ENCODE results near the gene TMEM235. TPM values are rescaled to one million over a fixed set of nuclear protein-coding genes. Genes with fewer than 3 reads are reported as not detected.

The TMEM235 gene
- total RNA-seq, 4 donors from 2014 or later: not detected

DNA sequence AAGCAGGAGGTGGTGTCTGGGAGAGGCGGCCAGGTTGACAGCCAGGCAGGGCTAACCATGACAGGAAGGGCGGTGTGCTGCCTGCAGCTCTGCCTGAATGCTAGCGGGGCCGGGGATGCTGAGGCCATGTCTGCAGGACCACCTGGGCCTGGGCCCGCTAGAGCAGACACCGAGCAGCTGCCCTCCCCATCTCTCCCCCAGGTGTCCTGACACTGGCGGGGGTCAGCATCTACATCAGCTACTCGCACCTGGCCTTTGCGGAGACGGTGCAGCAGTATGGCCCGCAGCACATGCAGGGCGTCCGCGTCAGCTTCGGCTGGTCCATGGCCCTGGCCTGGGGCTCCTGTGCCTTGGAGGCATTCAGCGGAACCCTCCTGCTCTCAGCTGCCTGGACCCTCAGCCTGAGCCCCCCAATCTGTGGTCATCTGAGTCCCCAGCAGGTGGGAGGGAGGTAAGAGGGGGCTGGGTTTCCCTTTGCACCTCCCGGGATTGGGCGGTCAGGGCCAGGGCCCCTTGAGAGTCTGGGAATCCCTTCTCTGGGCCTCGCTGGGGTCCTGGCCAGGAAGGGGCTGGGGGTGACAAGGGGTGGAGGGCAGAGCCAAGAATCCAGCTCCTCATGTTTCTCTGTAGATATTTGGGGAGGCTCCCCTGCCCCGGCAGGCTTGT lies 7.5 kb downstream of the TMEM235 start:
- intact Hi-C loops (cut with DNase I): no loop called here
- no peak for DNase-seq
- 65 to 81% methylated on average over 6 to 8 of the region's 20 CpGs for WGBS, 2 donors

DNA sequence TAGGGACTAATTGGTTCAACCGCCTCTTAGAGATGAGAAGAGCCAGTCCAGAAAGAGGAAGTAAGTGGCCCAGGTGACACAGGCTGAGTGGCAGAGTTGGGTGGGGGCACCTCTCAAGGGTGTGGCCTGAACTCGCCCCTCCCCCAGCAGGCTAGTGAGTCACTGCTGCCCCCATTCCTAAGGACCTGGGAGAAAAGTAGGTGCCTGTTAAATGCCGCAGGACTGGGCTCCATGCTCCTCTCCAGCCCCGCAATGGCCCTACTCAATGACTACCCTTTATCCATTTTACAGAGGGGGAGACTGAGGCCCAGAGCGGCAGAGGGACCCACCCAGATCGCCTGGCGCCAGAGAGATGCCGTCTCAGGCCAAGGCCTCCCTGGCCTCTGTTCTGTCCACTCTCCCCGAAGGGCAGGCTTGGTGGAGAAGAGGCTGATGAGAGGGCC lies 8.1 kb downstream of the TMEM235 start:
- Histone ChIP-seq H3K27ac (no peak overlapping the region), H3K27me3 (no peaks in the 10 kb centered on the region), H3K4me1 (no peaks in the 10 kb centered on the region), H3K36me3 (no peaks in the 10 kb centered on the region), H3K4me3 (replicated peaks in 1 of 3) (no peak overlapping the region), H3K9me3 (no peaks in the 10 kb centered on the region)
- intact Hi-C loops (cut with DNase I): no loop called here
- no peak for DNase-seq
- 95 to 97% methylated on average over 7 to 9 of the region's 9 CpGs for WGBS, 2 donors
- TF ChIP-seq, protein P1, sequence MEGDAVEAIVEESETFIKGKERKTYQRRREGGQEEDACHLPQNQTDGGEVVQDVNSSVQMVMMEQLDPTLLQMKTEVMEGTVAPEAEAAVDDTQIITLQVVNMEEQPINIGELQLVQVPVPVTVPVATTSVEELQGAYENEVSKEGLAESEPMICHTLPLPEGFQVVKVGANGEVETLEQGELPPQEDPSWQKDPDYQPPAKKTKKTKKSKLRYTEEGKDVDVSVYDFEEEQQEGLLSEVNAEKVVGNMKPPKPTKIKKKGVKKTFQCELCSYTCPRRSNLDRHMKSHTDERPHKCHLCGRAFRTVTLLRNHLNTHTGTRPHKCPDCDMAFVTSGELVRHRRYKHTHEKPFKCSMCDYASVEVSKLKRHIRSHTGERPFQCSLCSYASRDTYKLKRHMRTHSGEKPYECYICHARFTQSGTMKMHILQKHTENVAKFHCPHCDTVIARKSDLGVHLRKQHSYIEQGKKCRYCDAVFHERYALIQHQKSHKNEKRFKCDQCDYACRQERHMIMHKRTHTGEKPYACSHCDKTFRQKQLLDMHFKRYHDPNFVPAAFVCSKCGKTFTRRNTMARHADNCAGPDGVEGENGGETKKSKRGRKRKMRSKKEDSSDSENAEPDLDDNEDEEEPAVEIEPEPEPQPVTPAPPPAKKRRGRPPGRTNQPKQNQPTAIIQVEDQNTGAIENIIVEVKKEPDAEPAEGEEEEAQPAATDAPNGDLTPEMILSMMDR (IDR thresholded peaks at IDR 0.05): no peak

More for the DNA sequence above, 7.5 kb downstream of the TMEM235 start:
- Histone ChIP-seq H3K4me1 (no peaks in the 10 kb centered on the region), H3K4me3 (replicated peaks in 1 of 3) (no peak overlapping the region), H3K36me3 (no peaks in the 10 kb centered on the region), H3K9me3 (no peaks in the 10 kb centered on the region), H3K27me3 (no peaks in the 10 kb centered on the region), H3K27ac (no peak overlapping the region)
- TF ChIP-seq, protein P1 (IDR thresholded peaks at IDR 0.05): no peak
- TF ChIP-seq POLR2A (IDR thresholded peaks at IDR 0.05): no peak

DNA sequence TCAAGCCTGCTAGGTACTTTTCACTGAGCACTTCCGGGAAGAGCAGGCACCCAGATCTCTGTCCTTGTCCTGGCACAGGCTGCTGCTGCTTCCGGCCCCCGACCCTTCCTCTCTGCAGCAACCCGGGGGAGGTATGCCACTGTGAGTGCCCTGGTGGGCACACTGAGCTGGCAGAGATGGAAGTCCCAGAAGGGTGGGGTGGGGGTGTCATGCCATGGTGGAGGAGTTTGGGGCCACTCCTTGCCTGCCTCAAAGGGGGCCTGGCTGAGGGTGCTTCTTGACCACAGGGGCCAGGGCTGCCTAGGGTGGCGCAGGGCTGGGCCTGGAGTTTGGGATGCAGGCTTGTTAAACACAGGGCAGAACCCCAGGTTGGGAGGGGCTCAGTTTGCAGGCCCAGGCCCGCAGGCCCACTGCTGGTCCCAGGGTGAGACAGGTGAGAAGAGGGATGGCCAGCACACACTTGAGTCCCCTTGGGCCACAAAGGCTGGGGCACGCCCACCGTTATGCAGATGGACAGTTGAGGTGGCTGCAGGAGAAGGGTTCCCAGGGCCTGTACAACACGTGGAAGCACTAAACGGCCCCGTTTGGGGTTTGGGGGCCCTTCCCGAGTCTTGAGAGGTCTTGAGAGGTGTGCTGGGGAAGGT lies 8.7 kb downstream of the TMEM235 start:
- TF ChIP-seq, protein P1 (IDR thresholded peaks at IDR 0.05): no peak
- TF ChIP-seq POLR2A (IDR thresholded peaks at IDR 0.05): no peak
- WGBS, 2 donors: 72 to 80% methylated on average over 6 to 12 of the region's 12 CpGs
- Histone ChIP-seq H3K27ac (no peak overlapping the region), H3K4me1 (no peaks in the 10 kb centered on the region), H3K36me3 (no peaks in the 10 kb centered on the region), H3K27me3 (no peaks in the 10 kb centered on the region), H3K4me3 (replicated peaks in 1 of 3) (no peak overlapping the region), H3K9me3 (no peaks in the 10 kb centered on the region)
- no peak for DNase-seq
- intact Hi-C loops (cut with DNase I): no loop called here

DNA sequence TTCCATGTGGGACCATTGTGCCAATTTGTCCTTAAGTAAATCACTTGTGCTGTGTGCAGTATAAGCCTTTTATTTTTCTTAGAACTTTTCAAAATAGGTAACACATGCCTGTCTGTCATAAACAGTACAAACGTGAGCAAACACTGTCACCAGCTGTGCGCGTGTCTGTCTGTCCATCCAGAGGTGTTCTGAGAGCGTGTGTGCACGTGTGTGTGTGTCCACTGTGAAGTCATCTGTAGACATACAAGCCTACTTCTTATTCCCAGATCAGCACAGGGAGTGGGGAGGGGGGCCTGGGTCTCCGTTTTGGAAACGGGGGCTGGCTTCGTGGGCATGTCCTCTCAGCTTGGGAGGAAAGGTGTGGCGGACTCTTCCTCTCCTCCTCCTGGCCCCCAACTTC lies 9.4 kb downstream of the TMEM235 start:
- WGBS, 2 donors: 79 to 81% methylated on average over 9 of the region's 9 CpGs
- Histone ChIP-seq H3K4me3 (replicated peaks in 1 of 3) (no peak overlapping the region), H3K27ac (no peak overlapping the region), H3K4me1 (no peaks in the 10 kb centered on the region), H3K27me3 (no peaks in the 10 kb centered on the region), H3K36me3 (no peaks in the 10 kb centered on the region), H3K9me3 (no peaks in the 10 kb centered on the region)
- TF ChIP-seq, protein P1 (IDR thresholded peaks at IDR 0.05): no peak
- no peak for TF ChIP-seq POLR2A (IDR thresholded peaks at IDR 0.05)
- DNase-seq: no peak
- intact Hi-C loops (cut with DNase I): no loop called here

DNA sequence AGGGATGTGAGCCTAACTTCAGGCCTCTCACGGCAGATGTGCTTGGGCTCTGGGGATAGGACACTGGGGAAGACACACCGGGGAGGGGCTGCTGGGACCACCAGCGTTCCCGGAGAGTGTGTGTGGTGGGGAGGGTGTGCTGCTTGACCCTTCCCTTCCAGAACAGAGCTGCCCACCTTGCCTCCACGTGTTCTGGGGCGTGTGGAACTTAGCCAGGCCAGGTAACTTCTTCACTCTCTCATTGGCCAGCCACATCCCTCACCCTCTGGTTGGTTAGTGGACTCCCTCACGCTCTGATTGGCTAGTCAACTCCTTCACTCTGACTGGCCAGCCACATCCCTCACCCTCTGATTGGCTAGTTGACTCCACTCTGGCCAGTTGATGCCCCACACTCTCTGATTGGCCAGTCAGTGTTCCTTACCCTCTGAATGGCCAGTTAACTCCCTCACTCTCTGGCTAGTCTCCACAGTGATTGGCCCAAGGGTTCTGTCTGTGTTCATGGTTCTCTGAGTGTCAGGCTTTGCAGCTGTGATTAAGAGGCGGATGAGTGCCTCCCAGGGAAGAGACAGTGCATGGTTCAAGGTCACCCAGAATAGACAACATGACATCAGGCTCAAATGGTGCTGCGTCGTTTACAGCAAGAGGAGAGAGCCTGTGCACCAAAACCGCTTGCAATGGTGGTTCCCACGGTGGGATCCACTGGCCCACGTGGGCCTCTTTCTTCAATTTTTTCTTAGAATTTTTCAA lies 10.0 kb downstream of the TMEM235 start:
- Histone ChIP-seq H3K4me1 (no peaks in the 10 kb centered on the region), H3K36me3 (no peaks in the 10 kb centered on the region), H3K4me3 (replicated peaks in 1 of 3) (no peak overlapping the region), H3K9me3 (no peaks in the 10 kb centered on the region), H3K27ac (no peak overlapping the region), H3K27me3 (no peaks in the 10 kb centered on the region)
- WGBS, 2 donors: 83 to 91% methylated on average over 11 to 13 of the region's 13 CpGs
- DNase-seq: no peak
- TF ChIP-seq, protein P1 (IDR thresholded peaks at IDR 0.05): no peak
- TF ChIP-seq POLR2A (IDR thresholded peaks at IDR 0.05): no peak
- intact Hi-C loops (cut with DNase I): no loop called here
